Activated T-cell treated with anti-CD3 and anti-CD28 coated beads, Interleukin-2, amount 50 U/mL, for 24 hours (primary cell): ENCODE data around the gene TBCB.
"Not testable (repeated sequence)": the region's sequence is repeated elsewhere in the genome, so short reads cannot be mapped to it uniquely, and the experiment has no call there.

Experiments used
- DNase-seq: peaks from one replicate; pipeline ENCODE4 v3.0.0-alpha.2; 2020
- H3K27ac Mint-ChIP-seq: 2 replicates; pipeline ENCODE4 v1.8.0; 2020; ENCODE audit warnings: mild to moderate bottlenecking, mixed read lengths
- H3K27me3 Mint-ChIP-seq: 2 replicates; pipeline ENCODE4 v1.8.0; 2020; ENCODE audit warnings: mixed read lengths
- H3K36me3 Mint-ChIP-seq: 2 replicates; pipeline ENCODE4 v1.8.0; 2020; ENCODE audit warnings: low read depth, mixed read lengths
- H3K4me1 Mint-ChIP-seq: 2 replicates; pipeline ENCODE4 v1.8.0; 2020; ENCODE audit warnings: low read depth, mixed read lengths
- H3K4me3 Mint-ChIP-seq: 2 replicates; pipeline ENCODE4 v1.8.0; 2020; ENCODE audit warnings: mild to moderate bottlenecking, moderate library complexity, mixed read lengths
- H3K9me3 Mint-ChIP-seq: 2 replicates; pipeline ENCODE4 v1.8.0; 2020; ENCODE audit warnings: mixed read lengths

TBCB gene

GRCh38 chr19:36115453-36116343, at the start of gene TBCB:
Gene TBCB, plus strand, starts transcription at chr19:36115468. Its CDS starts 93 bp downstream, at chr19:36115561.
- Mint-ChIP-seq H3K27me3 (no peaks in the 10 kb centered on the region), H3K4me1 (peaks cover 46% of the 10 kb centered on the region), H3K36me3 (peaks cover 89% of the 10 kb centered on the region), H3K27ac (peak within 1 kb of the TSS; percentile 97), H3K9me3 (no peaks in the 10 kb centered on the region), H3K4me3 (peak within 1 kb of the TSS; percentile 98)
- DNase-seq = peak; percentile 94

- Mint-ChIP-seq H3K27ac (no peak overlapping the region), H3K4me3 (no peak overlapping the region), H3K4me1 (no peaks in the 10 kb centered on the region), H3K36me3 (peaks cover 78% of the 10 kb centered on the region), H3K9me3 (no peaks in the 10 kb centered on the region), H3K27me3 (no peaks in the 10 kb centered on the region)
- no peak for DNase-seq
These were observed 47.6 kb upstream of the TBCB start for GRCh38 chr19:36067681-36068080.

GRCh38 chr19:36068810-36069499, 46.3 kb upstream of the TBCB start:
- peaks cover 81% of the 10 kb centered on the region for H3K36me3 Mint-ChIP-seq
- H3K27ac Mint-ChIP-seq, H3K9me3 Mint-ChIP-seq, H3K4me1 Mint-ChIP-seq, DNase-seq, H3K4me3 Mint-ChIP-seq, H3K27me3 Mint-ChIP-seq: not testable (repeated sequence)

GRCh38 chr19:36072081-36072480, 43.2 kb upstream of the TBCB start:
- H3K36me3 Mint-ChIP-seq = peaks cover 75% of the 10 kb centered on the region
- H3K4me1 Mint-ChIP-seq = no peaks in the 10 kb centered on the region
- no peak overlapping the region for H3K27ac Mint-ChIP-seq
- H3K4me3 Mint-ChIP-seq = no peak overlapping the region
- no peak for DNase-seq
- H3K27me3 Mint-ChIP-seq = no peaks in the 10 kb centered on the region
- H3K9me3 Mint-ChIP-seq = no peaks in the 10 kb centered on the region

GRCh38 chr19:36073121-36073876, 42.0 kb upstream of the TBCB start:
- DNase-seq = no peak
- Mint-ChIP-seq H3K27ac (no peak overlapping the region), H3K4me3 (no peak overlapping the region), H3K4me1 (no peaks in the 10 kb centered on the region), H3K27me3 (no peaks in the 10 kb centered on the region), H3K9me3 (no peaks in the 10 kb centered on the region), H3K36me3 (peaks cover 74% of the 10 kb centered on the region)

GRCh38 chr19:36079389-36079945, 35.8 kb upstream of the TBCB start:
- H3K27ac Mint-ChIP-seq = no peak overlapping the region
- no peaks in the 10 kb centered on the region for H3K9me3 Mint-ChIP-seq
- H3K27me3 Mint-ChIP-seq = no peaks in the 10 kb centered on the region
- no peaks in the 10 kb centered on the region for H3K4me1 Mint-ChIP-seq
- DNase-seq = no peak
- no peak overlapping the region for H3K4me3 Mint-ChIP-seq
- H3K36me3 Mint-ChIP-seq = peaks cover 80% of the 10 kb centered on the region

GRCh38 chr19:36081385-36081784, 33.9 kb upstream of the TBCB start:
- H3K27me3 Mint-ChIP-seq = no peaks in the 10 kb centered on the region

GRCh38 chr19:36081894-36082293, 33.4 kb upstream of the TBCB start:
- Mint-ChIP-seq H3K4me3 (no peak overlapping the region), H3K27me3 (no peaks in the 10 kb centered on the region), H3K9me3 (no peaks in the 10 kb centered on the region), H3K36me3 (peaks cover 87% of the 10 kb centered on the region), H3K4me1 (no peaks in the 10 kb centered on the region), H3K27ac (no peak overlapping the region)
- no peak for DNase-seq

More at GRCh38 chr19:36081385-36081784, 33.9 kb upstream of the TBCB start:
- H3K27ac Mint-ChIP-seq = no peak overlapping the region
- no peaks in the 10 kb centered on the region for H3K4me1 Mint-ChIP-seq
- no peak overlapping the region for H3K4me3 Mint-ChIP-seq
- no peak for DNase-seq
- H3K9me3 Mint-ChIP-seq = no peaks in the 10 kb centered on the region
- H3K36me3 Mint-ChIP-seq = peaks cover 85% of the 10 kb centered on the region

- H3K4me3 Mint-ChIP-seq = no peak overlapping the region
- no peaks in the 10 kb centered on the region for H3K9me3 Mint-ChIP-seq
- H3K27ac Mint-ChIP-seq = no peak overlapping the region
- H3K27me3 Mint-ChIP-seq = no peaks in the 10 kb centered on the region
- H3K36me3 Mint-ChIP-seq = peaks cover 86% of the 10 kb centered on the region
- DNase-seq = no peak
- H3K4me1 Mint-ChIP-seq = no peaks in the 10 kb centered on the region
These were observed 32.4 kb upstream of the TBCB start for GRCh38 chr19:36082916-36083315.

GRCh38 chr19:36084231-36085009, 30.8 kb upstream of the TBCB start:
- H3K4me3 Mint-ChIP-seq = no peak overlapping the region
- no peak overlapping the region for H3K27ac Mint-ChIP-seq
- H3K9me3 Mint-ChIP-seq = no peaks in the 10 kb centered on the region
- peaks cover 90% of the 10 kb centered on the region for H3K36me3 Mint-ChIP-seq
- no peak for DNase-seq
- H3K4me1 Mint-ChIP-seq = no peaks in the 10 kb centered on the region
- H3K27me3 Mint-ChIP-seq = no peaks in the 10 kb centered on the region

- H3K4me3 Mint-ChIP-seq = no peak overlapping the region
- DNase-seq = no peak
- H3K36me3 Mint-ChIP-seq = peaks cover 95% of the 10 kb centered on the region
- no peak overlapping the region for H3K27ac Mint-ChIP-seq
- H3K27me3 Mint-ChIP-seq = no peaks in the 10 kb centered on the region
- no peaks in the 10 kb centered on the region for H3K4me1 Mint-ChIP-seq
- H3K9me3 Mint-ChIP-seq = no peaks in the 10 kb centered on the region
These were observed 28.9 kb upstream of the TBCB start for GRCh38 chr19:36086326-36086725.

- Mint-ChIP-seq H3K4me1 (peaks cover 22% of the 10 kb centered on the region), H3K36me3 (peaks cover 93% of the 10 kb centered on the region), H3K9me3 (no peaks in the 10 kb centered on the region), H3K27ac (no peak overlapping the region), H3K27me3 (no peaks in the 10 kb centered on the region), H3K4me3 (no peak overlapping the region)
- DNase-seq = no peak
These were observed 25.4 kb upstream of the TBCB start for GRCh38 chr19:36089847-36090246.

GRCh38 chr19:36090910-36091695, 24.2 kb upstream of the TBCB start:
- peak overlapping the region; percentile 2 for H3K27ac Mint-ChIP-seq
- H3K27me3 Mint-ChIP-seq = no peaks in the 10 kb centered on the region
- no peaks in the 10 kb centered on the region for H3K9me3 Mint-ChIP-seq
- no peak for DNase-seq
- H3K36me3 Mint-ChIP-seq = peaks cover 91% of the 10 kb centered on the region
- no peak overlapping the region for H3K4me3 Mint-ChIP-seq
- peaks cover 22% of the 10 kb centered on the region for H3K4me1 Mint-ChIP-seq
